Fibroblast of the conjunctiva (primary cell): ENCODE data around the gene NODAL.

Experiments used
- DNase-seq: peaks from one replicate; pipeline ENCODE4 v3.0.0-alpha.2; 2010; ENCODE audit warnings: low read depth

NODAL gene

DNA sequence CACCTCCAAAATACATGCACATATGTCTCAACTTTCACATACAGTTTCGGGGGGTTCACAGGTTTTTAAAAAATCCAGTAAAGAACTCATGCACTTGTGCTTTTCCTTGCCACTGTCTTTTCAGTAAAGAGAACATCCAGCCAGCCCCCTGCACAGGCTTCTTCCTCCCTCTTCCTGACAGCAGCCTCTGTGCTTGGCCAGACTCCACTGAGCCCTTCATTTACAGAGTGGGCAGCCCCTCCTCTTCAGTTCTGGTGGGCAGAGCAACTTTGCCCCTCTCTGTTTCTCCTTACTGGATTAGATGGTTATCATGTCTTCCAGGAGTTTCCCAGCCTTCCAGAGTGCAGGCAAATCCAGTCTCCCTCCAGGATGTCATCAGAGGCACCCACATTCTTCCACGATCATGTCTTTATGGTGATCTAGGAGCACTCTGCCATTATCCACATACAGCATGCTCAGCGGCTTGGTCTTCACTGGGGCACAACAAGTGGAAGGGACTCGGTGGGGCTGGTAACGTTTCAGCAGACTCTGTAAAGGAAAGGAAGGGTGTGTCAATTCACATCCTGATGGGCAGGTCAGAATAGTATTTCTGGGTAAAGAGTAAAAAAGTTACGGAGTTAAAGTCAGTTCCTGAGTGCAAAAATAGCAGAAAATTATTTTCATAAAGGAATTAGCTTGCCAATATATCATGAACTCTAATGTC, 8.8 kb downstream of the NODAL start:
- DNase-seq = no peak

DNA sequence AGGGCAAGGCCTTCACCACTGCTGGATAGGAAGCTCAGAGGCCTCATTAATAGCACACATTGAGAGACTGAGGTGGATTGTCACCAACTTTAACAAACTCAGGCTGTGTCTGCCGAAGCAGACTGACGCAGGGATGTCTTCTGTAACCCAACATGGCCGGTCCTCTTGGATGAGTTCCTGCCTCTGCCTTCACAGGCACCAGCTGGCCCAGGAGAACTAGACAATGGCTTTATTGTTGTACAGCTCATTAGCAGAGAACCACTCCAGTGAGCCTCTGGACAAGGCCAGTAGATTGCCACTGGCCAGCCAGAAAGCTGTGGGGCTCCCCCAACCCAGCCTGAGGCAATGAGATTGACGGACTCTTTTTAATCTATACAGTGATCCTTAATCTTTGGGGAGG, 9.4 kb downstream of the NODAL start:
- no peak for DNase-seq

DNA sequence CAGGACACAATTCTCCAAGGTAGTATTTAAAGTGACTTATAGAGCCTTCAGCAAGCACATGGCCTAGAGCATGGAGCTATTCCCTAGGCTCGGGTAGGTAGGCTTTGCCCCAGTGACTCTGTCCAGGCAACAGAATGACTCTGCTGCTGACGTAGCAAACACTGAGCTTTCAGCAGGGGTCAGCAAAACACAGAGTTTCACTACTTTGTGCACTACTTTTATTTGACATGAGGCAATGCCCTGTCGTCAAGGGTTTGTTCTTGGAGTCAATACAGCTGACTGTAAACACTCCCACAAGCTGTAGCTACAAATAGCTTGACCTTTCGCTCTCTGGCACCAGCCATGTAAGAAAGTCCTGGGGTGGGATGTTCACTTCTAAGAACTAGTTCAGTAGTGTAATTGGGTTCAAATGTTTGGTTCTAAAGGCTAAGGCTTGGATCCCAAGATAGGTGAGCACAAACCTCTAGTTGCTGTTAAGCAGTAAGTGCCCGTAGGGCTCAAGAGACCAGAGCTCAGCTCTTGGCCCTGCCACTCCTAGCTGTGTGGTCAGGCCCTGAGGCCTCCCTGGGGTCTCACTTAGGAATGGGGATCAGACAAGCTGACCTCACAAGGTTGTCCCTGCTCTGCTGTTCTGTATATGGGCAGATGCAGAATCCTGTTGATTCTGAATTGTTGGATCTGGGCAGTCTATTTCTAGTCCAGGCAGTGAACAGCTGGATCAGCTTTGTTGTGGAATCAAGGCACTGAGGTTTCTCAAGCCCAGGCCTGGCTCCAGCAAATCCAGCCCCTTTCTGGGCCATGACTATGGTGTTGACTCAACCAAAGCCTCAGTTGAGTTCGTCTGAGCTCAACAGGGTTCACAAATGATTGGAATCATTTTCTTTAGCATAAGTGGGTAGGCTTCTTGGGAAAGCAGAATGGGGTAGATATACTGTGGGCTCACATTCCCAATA, 10.7 kb downstream of the NODAL start:
- peak; percentile 61 for DNase-seq

DNA sequence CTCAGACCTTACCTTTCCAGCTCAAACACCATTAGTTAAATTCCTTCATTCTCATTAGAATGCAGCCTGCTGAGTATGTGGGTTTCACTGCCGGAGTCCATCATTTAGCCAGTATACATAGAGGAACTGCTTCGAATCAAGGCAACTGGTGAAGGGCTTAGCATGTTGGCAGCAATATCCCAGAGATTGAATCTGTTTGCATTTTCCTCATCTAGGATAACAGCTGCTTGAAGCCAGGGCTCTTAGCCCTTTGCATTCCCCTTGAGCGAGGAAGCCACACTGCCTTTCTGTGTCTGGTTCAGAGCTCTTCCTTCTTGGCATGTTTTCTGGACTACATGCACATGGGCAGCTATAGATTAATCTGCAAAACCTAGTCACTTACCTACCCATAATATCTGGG, 14.7 kb downstream of the NODAL start:
- no peak for DNase-seq

DNA sequence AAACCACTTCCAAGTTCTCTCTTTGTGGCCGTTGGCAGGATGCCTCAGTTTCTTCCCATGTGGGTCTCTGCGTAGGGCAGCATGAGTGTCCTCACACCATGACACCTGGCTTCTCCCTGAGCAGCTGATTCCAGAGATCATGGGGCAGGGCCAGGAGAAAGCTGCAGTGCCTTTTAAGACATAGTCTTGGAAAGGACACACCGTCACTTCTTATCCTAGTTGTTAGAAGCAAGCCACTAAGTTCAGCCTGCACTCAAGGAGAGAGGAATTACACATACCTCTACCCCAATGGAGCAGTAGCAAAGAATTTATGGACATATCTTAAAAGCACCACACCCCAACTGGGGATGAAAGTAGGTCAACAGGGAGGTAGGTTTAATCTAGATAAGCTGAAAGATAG, 16.4 kb downstream of the NODAL start:
- no peak for DNase-seq

DNA sequence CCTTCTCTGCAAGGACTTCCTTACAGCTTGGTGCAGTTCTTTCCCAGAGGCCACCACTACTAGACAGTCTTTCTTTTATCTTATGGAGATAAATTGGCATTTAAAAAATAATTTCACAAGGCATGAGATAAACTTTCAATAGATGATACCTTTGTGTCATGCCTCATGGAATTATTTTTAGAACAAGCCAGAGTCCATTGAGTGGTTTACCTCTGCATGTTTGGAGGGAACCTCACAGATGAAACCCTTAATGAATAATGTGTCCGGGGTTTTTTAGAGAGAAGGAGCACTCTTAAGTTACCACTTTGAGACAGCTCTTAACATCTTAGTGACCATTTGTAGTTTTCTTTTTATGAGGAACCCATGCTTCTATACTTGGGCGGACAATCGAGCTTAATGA, 17.2 kb downstream of the NODAL start:
- no peak for DNase-seq

DNA sequence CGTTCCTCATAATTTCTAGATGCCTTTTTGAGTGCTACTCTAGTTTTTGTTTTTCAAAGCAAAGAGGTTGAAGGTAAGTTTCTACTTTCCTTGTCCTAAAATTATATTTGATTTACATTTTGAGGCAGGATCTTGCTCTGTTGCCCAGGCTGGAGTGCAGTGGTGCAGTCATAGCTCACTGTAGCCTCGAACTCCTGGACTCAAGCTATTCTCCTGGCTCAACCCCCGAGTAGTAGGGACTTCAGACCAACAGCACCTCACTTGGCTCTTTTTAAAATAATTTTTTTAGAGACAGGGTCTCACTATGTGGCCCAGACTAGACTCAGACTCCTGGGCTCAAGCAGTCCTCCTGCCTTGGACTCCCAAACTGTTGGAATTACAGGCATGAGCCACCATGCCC, 22.8 kb downstream of the NODAL start:
- no peak for DNase-seq

DNA sequence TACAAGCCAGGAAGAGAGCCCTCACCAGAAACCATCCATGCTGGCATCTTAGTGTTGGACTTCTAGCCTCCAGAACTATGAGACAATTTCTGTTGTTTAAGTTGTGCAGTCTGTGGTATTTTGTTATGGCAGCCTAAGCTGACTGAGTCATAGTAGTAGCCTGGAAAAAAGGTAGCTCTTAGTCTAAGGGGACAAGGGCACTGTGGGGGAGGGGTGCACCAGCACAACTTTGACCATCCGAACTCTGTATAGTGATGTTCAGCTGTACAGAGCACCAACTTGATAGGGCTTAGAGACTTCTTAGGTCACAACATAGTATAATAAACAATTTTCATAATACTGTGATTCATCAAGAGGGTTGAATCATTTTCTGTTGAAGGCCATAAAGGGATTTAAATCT, 23.3 kb downstream of the NODAL start:
- no peak for DNase-seq

DNA sequence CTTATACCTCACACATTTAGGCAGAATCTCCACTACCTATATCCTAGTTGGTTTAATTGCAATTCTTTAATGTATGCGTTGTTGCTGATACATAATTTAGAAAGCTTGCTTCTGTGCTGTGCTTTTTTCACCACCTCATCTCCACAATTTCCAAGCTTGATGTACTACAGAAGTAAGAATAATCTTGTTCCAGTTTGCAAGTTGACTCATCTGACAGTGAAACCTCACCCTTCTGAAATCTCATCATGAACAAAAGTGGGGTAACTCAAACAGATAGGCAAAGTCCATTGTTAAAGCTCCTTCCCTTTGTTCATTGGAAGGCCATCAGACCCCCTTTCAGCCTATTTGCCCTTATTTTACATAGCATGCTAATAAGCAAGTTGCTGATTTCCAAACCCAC, 23.9 kb downstream of the NODAL start:
- no peak for DNase-seq

DNA sequence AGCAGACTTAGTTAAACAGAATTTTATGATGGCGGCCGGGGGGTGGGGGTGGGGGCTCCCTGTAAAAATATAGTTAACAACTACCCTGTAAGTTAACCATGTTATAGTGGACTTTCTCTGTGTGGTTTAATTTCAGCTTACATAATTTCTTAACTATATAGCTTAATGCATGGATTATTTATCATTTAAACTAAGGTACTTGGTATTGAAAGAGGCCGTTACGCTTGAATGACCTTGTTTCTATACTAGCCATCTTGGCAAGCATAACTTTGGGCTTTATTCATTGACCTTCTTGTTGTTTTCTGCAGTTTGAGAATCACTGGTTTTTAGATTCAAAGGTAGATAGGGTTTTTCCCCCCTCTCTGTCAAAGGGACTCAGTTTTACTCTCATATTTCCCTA, 29.1 kb downstream of the NODAL start:
- no peak for DNase-seq

DNA sequence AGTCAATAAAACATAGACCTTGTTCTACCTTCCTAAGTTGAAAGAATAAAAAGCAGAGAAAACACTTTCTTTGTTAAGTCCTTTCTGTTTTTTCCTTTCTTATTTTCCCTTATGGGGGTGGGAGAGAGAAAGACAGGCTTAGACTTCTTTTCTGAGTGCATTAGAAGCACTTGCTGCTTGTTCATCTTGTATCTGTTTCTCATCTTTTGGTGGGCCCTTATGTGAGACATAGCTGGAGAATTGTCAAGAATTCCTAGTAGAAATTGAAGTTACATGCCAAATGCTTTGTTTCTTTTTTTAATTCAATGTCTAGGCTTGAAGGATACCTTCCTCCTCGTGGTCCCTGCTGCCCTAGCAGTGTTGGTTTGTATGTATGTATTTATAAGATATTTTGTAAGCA, 30.9 kb downstream of the NODAL start:
- no peak for DNase-seq

DNA sequence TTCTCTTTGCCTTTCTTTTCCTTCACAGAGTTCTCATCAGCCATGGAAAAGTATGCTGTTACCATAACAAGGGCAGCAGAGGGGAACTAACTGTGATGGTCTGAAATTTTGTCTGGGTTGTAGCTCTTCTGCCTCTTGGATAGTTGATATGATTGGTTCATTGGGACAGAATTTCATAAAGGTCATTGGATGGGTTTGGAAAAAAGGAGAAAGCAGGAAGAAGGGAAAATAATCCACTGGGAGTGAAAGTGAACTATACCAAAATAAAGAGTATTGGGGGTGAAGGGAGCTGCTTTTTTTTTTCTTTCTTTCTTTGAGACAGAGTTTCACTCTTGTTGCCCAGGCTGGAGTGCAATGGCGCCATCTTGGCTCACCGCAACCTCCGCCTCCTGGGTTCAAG, 31.7 kb downstream of the NODAL start:
- no peak for DNase-seq

DNA sequence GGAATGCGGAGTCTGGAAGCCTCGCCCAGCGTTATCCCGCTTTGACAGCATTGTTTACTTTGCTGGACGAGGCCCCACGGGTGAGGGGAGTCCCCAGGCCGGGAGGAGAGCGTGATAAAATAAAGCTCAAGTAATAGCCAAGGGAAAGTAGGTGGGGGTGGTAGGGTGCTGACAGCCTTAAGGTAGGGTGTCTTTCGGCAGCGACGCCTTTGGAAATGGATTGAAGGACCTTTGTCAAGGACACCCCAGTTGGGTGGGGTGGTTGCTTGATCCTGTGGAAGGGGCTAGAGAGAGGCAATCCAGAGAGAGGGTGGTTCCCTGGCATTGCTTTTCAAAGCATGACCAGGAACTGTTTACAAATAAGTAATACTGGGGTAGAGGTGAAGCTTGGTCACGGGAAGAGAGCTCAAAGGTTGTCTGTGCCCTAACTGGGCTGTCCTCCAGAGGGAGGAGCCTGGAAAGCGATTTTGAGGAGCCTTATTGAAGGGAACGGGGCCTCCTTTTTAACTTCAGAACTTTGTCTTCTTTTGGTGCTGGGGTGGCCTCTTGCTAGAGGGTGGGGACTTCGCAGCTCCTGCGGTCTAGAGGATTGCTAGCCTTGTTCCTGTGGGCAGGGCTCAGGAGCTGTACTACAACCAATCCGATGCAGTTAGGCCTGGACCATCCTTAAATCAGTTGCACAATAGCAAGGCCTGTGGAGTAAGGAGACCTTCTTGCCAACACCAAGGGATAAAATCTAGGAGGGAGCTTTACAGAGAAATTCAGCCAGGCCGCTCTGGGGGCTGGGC, 36.2 kb downstream of the NODAL start:
- peak; percentile 99 for DNase-seq

DNA sequence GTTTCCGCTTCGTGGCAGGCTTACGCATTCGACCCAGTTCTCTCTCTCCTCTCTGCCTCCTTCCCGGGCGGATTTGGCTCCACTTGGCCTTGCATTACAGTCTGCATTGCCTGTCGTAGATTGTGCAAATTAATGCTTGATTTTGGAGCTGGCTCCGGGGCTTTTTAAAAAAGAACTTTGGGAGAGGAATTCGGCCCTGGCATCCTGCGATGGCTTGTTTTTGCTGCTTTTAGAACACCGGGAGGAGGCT, 36.8 kb downstream of the NODAL start:
- DNase-seq = no peak

DNA sequence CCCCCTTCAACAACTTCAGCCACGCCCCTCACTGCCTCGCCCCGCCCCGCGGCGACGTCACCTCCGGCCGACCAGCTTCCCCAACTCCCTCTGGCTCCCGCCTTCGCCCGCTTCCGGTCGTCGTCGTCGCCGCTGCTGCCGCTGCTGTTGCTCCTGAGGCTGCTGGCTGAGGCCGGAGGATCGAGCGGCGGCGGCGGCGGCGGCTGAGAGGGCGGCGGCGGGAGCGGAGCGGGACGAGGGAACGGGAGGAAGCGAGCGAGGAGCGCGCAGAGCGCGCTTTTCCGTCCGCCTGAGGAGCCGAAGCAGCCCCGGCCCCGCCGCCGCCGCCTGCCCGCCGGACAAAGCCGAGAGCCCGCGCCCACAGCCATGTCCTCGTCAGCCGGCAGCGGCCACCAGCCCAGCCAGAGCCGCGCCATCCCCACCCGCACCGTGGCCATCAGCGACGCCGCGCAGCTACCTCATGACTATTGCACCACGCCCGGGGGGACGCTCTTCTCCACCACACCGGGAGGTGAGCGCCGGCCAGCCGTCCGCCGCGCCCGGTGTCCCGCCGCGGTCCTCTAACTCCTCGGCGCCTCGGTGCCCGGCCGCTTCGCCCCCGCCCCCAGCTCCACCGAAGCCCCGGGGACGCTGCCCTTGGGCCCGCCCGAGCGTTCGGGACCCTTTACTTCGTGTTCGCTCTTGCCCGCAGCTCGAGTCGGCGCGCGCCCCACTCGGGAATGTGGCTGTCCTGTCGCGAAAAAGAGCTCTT, 37.3 kb downstream of the NODAL start, which contains the start of gene EIF4EBP2:
TSS of gene EIF4EBP2 (plus strand) at position 110 of the 751 bp plus-strand sequence. CDS start at position 367, 257 bp downstream.
- peak; percentile 94 for DNase-seq

DNA sequence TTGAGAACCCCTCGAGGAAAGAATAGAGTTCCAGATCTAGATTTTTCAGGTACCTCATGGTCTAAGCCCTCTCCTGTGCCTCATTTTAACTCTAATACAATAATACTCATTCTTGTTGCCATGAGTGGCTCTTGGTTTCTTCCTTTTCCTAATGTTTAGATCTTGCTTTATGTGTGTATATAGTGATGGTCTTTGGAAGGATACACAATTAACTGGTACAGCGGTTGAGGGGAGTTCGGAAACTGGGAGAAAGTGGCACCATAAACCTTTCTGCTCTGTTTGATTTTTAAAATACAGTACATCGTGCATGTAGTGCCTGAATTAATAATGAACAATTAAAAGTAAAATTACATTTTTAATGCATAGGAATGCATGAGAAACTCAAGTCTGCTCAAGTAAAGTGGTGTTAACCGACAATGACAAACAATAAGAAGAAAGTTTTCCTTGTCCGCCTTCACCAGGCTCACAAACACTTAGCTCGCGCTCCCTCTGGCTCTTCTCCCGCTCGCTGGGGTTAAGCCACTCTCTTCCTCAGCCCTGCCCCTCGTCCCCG, 37.9 kb downstream of the NODAL start:
- DNase-seq = no peak

DNA sequence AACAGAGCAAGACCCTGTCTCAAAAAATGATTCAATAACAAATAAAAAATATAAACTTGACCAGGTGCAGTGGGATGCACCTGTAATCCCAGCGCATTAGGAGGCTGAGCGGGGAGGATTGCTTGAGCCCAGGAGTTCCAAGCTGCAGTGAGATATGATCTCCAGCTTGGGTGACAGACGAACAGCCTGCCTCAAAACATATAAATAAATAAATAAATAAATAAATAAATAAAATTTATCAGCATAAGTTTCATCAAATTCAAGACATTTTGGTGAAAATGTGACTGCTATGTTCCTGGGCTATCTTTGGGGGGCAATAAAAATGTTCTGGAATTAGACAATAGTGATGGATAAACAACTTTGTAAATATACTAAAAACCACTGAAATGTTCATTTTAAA, 42.3 kb downstream of the NODAL start:
- no peak for DNase-seq

DNA sequence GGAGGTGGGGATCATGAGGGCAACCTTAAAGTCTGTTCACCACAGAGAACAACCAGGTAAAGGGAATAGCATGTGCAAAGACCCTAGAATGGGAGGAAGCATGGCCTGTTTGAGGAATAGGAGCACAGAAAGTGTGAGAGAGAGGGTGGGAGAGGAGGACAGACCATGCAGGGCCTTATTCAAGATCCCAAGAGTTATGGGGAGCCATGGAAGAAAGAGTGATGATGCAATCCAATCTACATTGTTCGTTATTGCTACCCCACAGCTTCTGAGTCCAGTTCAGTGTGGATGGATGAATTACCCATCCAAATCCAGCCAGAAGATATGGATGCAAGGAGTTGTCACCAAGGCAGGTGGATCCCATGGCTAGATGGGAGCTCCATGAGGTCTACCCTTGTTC, 45.3 kb downstream of the NODAL start:
- no peak for DNase-seq

DNA sequence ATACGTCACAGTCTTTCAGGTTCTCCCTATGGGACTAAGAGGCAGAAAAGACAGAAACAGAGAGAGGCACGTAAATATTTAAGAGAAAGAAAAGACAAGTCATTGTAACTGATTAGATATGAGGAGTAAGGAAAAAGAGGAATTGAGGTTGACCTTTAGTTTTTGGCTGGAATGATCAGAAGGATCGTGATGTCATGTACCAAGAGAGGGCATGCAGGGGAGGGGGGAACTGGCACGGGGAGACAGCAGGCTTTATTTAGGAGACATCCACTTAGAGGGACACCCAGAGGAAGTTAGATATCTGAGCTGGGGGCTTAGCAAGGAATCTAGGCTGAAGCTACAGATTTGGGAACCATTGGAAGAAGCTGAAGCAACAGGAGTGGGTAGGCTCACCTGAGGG, 49.8 kb downstream of the NODAL start:
- DNase-seq = no peak
